HFF-Myc (cell line): ENCODE results near the gene LGI1.

Experiments
- DNase-seq: peaks from one replicate; pipeline ENCODE4 v3.0.0-alpha.2; 2011; ENCODE audit warnings: low read depth; ENCODE audit errors: extremely low read depth
- H3K4me3 ChIP-seq: replicated peaks from 2 replicates; pipeline ENCODE4 v1.5.1; 2011; ENCODE audit warnings: low read depth, mild to moderate bottlenecking, control low read depth, low read length
- CTCF ChIP-seq: IDR thresholded peaks from 2 replicates; pipeline ENCODE4 v1.5.1; 2012; ENCODE audit warnings: mild to moderate bottlenecking, low read depth, low read length, control low read depth; ENCODE audit errors: missing control alignments

LGI1 gene

GRCh38 chr10:93797825-93798224 is 40.1 kb downstream of the LGI1 start:
- TF ChIP-seq CTCF, result no peak
- no peak overlapping the region for H3K4me3 ChIP-seq
- DNase-seq, result no peak

DNA sequence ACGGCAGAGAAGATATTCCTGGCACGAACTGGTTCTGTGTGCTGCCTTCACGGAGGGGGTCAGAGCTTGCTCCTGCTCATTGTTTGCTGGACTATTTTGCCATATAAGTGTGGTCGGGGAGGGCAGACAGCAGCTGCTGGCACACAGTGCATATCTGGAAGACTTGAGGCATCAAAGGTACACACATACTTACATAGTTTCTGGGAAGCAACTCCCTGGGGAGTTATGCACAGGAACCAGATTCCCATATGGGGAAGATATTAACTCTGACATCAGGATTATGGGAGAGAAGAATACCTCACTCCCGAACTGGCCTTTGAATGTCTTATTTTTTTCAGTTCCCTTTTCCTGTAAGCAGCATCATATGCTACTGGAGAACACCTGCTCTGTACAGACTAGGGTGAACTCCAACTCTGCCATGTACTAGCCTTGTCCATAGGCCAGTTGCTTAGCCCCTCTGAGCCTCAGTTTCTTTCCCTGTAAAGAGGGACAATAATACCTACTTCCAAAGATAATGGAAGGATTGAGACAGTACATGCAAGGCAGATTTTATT is 41.5 kb downstream of the LGI1 start:
- DNase-seq, result no peak
- TF ChIP-seq CTCF, result no peak
- no peak overlapping the region for H3K4me3 ChIP-seq

- DNase-seq, result no peak
- H3K4me3 ChIP-seq, result no peak overlapping the region
- TF ChIP-seq CTCF, result no peak
These were observed 46.5 kb downstream of the LGI1 start for GRCh38 chr10:93804200-93804599.

- no peak for DNase-seq
- H3K4me3 ChIP-seq, result no peak overlapping the region
- TF ChIP-seq CTCF, result no peak
These were observed 49.2 kb downstream of the LGI1 start for GRCh38 chr10:93806903-93807302.

- DNase-seq, result no peak
- no peak overlapping the region for H3K4me3 ChIP-seq
- TF ChIP-seq CTCF, result no peak
These were observed 49.6 kb downstream of the LGI1 start for GRCh38 chr10:93807371-93807770.

- DNase-seq, result no peak
- H3K4me3 ChIP-seq, result no peak overlapping the region
- TF ChIP-seq CTCF, result no peak
These were observed 55.1 kb downstream of the LGI1 start for GRCh38 chr10:93812659-93813338.
